GM18519 (cell line): ENCODE measurements around the gene DES.
"Not testable (repeated sequence)": the region's sequence is repeated elsewhere in the genome, so short reads cannot be mapped to it uniquely, and the experiment has no call there.

Experiments used
- ATAC-seq: cut with Tn5 transposase; IDR thresholded peaks from one replicate; pipeline ENCODE4 v1.9.1; 2021; ENCODE audit warnings: mild to moderate bottlenecking, moderate library complexity; ENCODE audit not compliant: unreplicated experiment, low FRiP score

The DES gene

GRCh38 chr2:219399716-219400478 is 18.3 kb upstream of the DES start:
- ATAC-seq: no peak

- no peak for ATAC-seq
Measured at GRCh38 chr2:219400562-219400961, 17.6 kb upstream of the DES start.

DNA sequence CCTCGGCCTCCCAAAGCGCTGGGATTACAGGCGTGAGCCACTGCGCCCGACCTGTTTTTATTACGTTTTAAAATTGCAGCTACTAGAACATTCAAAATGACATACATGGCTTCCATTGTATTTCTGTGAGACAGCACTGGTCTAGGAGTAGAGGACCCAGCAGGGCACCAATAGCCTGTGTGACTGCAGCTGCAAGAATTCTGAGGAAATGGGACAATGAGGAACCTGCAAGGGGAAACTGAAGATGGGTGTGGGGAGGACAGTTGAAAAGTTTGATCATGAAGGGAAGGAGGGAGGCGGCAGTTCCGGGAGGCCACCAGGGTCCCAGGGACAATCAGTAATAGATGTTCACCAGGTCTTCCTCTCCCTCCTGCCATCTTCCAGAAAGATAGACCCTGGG is 16.6 kb upstream of the DES start:
- no peak for ATAC-seq

- peak; percentile 67 for ATAC-seq
Measured at GRCh38 chr2:219402665-219403515, 15.3 kb upstream of the DES start.

- ATAC-seq: no peak
Measured at GRCh38 chr2:219403861-219404260, 14.3 kb upstream of the DES start.

- no peak for ATAC-seq
Measured at GRCh38 chr2:219404291-219404910, 13.8 kb upstream of the DES start.

DNA sequence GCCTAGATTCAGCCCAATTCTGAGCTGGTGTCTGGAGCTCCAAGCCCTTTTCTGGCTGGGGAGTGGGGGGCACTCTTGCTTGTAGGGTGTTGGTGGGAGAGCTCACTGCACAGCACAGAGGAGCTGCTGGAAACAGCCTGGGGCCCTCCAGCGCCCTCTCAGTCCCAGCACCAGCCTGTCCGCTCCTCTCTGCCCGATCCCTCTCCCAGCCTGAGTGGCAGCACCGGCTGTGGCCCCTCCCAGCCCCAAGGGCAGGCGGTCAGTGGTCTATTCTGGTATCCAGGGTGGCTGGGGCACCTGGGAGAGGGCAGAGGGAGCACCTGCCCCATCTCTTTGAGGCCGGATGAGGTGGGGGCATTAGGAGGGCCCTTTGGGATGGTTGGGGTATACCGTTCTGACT is 13.2 kb upstream of the DES start:
- no peak for ATAC-seq

- no peak for ATAC-seq
Measured at GRCh38 chr2:219405451-219405850, 12.7 kb upstream of the DES start.

DNA sequence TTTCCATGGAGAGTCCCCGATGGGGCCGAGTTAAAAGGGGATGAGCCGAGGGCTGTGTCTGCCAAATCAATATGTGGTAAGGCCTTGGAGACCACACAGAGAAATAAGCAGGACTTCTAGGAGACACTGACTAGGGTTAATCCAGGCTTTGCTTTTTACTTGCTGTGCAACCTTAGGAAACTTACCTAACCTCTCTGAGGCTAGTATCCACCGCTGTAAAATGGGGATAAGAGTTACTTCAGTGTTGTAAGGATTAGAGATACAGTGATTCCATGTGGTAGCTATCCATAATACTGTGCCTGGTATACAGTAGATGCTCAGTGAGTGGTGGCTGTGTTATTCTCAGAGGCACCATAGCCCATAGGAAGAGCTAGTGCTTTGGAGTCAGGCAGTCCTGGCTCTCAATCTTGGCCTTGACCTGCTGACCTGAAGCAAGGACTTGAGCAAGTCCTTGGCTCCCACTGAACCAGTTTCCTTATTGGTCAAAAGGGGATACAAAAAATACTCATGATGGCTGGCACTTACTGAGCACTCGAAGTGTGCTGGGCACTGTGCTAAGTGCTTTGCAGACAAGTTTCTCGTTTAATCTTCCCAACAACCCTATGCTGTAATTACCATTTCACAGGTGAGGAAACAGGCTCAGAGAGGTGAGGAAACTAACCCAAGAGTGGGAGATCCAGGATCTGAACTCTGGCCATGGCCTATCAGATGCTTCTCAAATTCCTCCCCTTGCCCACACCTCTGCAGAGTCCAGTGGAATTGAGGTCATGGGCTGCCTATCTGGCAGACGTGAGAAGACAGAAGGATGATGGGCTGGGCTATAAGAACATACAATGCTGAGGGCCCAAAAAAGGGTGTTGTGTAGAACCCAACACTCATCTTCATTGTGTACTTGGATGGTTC is 12.0 kb upstream of the DES start:
- ATAC-seq: no peak

- ATAC-seq: no peak
Measured at GRCh38 chr2:219406861-219407230, 11.3 kb upstream of the DES start.

GRCh38 chr2:219407343-219407742 is 10.8 kb upstream of the DES start:
- not testable (repeated sequence) for ATAC-seq

- ATAC-seq: no peak
Measured at GRCh38 chr2:219408204-219408603, 10.0 kb upstream of the DES start.

- ATAC-seq: no peak
Measured at GRCh38 chr2:219408631-219409030, 9.5 kb upstream of the DES start.

DNA sequence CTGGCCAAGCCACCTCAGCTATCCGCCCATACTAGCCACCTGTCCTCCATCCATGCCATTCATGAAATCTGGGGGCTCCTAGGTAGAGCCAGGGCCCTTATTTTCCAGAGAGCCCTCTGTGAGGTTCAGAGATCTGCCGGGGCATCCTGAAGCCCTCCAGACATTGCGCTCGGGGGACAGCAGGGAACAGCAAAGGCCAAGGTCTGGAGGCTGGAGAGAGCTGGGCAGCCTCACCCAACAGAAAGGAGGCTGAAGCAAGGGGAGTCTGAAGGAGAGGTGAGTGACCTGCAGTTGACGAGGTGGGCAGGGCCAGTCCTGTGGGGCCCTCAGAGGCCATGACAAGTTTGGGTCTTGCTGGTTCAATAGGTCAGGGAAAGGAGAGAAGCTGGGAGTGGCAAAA is 8.6 kb upstream of the DES start:
- no peak for ATAC-seq

DNA sequence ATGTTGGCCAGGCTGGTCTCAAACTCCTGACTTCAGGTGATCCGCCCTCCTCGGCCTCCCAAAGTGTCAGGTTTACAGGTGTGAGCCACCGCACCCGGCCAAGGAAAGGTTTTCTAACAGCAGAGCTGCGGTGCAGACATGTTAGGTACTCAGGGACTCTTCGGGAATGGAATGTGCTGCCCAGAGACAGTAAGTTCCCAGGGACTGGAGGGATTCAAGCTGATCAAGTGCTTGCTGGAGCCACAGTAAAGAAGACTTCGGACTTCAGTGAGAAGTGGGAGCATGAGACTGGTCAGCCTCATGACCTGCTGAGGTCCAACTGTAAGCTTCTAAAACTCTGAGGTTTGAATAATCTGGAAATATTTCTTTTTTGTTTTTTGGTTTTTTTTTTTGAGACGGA is 7.8 kb upstream of the DES start:
- no peak for ATAC-seq

- ATAC-seq: no peak
Measured at GRCh38 chr2:219414857-219415256, 3.3 kb upstream of the DES start.

- no peak for ATAC-seq
Measured at GRCh38 chr2:219415580-219416234, 2.5 kb upstream of the DES start.

DNA sequence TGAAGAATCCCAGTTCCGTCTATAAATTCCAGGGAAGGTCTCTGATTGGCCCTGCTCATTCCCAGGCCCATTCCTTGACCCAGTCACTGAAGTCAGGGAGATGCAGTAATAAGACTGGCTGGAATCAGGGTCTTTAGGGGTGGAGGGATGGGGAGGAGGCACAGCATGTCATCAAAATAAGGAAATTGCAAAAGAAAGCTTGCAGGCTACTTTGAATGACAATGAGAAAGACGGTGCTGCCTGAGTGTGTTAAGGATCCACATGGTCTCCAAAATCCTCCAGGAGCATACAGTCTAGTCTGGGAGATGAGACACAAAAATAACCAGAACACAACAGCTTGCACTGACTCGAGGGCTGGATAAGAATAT is 2.0 kb upstream of the DES start:
- ATAC-seq: no peak

DNA sequence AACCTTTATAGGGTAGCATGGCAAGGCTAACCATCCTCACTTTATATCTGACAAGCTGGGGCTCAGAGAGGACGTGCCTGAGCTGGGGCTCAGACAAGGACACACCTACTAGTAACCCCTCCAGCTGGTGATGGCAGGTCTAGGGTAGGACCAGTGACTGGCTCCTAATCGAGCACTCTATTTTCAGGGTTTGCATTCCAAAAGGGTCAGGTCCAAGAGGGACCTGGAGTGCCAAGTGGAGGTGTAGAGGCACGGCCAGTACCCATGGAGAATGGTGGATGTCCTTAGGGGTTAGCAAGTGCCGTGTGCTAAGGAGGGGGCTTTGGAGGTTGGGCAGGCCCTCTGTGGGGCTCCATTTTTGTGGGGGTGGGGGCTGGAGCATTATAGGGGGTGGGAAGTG is 1.2 kb upstream of the DES start:
- ATAC-seq: no peak

DNA sequence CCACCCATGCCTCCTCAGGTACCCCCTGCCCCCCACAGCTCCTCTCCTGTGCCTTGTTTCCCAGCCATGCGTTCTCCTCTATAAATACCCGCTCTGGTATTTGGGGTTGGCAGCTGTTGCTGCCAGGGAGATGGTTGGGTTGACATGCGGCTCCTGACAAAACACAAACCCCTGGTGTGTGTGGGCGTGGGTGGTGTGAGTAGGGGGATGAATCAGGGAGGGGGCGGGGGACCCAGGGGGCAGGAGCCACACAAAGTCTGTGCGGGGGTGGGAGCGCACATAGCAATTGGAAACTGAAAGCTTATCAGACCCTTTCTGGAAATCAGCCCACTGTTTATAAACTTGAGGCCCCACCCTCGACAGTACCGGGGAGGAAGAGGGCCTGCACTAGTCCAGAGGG is 803 bp upstream of the DES start:
- no peak for ATAC-seq
